HEK293 (cell line): Measurements from ENCODE around the gene NPHP1.

Source experiments
- ATF2 ChIP-seq: fragments of 450-650 bp; formaldehyde crosslinking; IDR thresholded peaks from 2 replicates; pipeline ENCODE4 v1.5.1; 2016; ENCODE audit warnings: missing biosample characterization, missing genetic modification characterization, low read depth
- OVOL3 ChIP-seq: fragments of 450-650 bp; formaldehyde crosslinking; IDR thresholded peaks from 2 replicates; pipeline ENCODE4 v1.5.1; 2016; ENCODE audit warnings: missing biosample characterization, missing genetic modification characterization
- PBX3 ChIP-seq: sonication (generic); formaldehyde crosslinking; IDR thresholded peaks from 2 replicates; pipeline ENCODE4 v1.8.1; 2022; ENCODE audit warnings: mild to moderate bottlenecking, moderate library complexity, missing genetic modification reagents
- ZFHX2 ChIP-seq: fragments of 450-650 bp; formaldehyde crosslinking; conservative IDR thresholded peaks from 2 replicates; pipeline ENCODE4 v1.5.1; 2016; ENCODE audit warnings: missing biosample characterization, missing genetic modification characterization
- ZNF112 ChIP-seq: fragments of 450-650 bp; formaldehyde crosslinking; IDR thresholded peaks from 2 replicates; pipeline ENCODE4 v1.5.0; 2017; ENCODE audit warnings: missing biosample characterization, missing genetic modification characterization
- ZNF175 ChIP-seq: fragments of 450-650 bp; formaldehyde crosslinking; IDR thresholded peaks from 2 replicates; pipeline ENCODE4 v1.5.1; 2016; ENCODE audit warnings: missing biosample characterization, missing genetic modification characterization
- ZNF37A ChIP-seq: fragments of 450-650 bp; IDR thresholded peaks from 2 replicates; pipeline ENCODE4 v1.5.1; 2018; ENCODE audit warnings: missing biosample characterization, missing genetic modification characterization
- ZNF549 ChIP-seq: fragments of 450-650 bp; IDR thresholded peaks from 2 replicates; pipeline ENCODE4 v1.5.1; 2018; ENCODE audit warnings: missing biosample characterization, missing genetic modification characterization, mild to moderate bottlenecking, inconsistent platforms, moderate library complexity
- ZNF561 ChIP-seq: fragments of 450-650 bp; IDR thresholded peaks from 2 replicates; pipeline ENCODE4 v1.5.1; 2018; ENCODE audit warnings: missing biosample characterization, missing genetic modification characterization, borderline replicate concordance
- ZNF629 ChIP-seq: fragments of 450-650 bp; formaldehyde crosslinking; IDR thresholded peaks from 2 replicates; pipeline ENCODE4 v1.5.1; 2017; ENCODE audit warnings: missing biosample characterization, missing genetic modification characterization
- ZNF660 ChIP-seq: fragments of 450-650 bp; IDR thresholded peaks from 2 replicates; pipeline ENCODE4 v1.5.1; 2018; ENCODE audit warnings: missing biosample characterization, mild to moderate bottlenecking, missing genetic modification characterization
- ZNF76 ChIP-seq: fragments of 450-650 bp; formaldehyde crosslinking; IDR thresholded peaks from 2 replicates; pipeline ENCODE4; 2016; ENCODE audit warnings: low read depth, missing biosample characterization, missing genetic modification characterization, borderline replicate concordance
- TF ChIP-seq, protein P1 (sequence below): fragments of 450-650 bp; formaldehyde crosslinking; IDR thresholded peaks from 2 replicates; pipeline ENCODE4 v1.5.1; 2016; ENCODE audit warnings: missing biosample characterization, missing genetic modification characterization

DNA sequence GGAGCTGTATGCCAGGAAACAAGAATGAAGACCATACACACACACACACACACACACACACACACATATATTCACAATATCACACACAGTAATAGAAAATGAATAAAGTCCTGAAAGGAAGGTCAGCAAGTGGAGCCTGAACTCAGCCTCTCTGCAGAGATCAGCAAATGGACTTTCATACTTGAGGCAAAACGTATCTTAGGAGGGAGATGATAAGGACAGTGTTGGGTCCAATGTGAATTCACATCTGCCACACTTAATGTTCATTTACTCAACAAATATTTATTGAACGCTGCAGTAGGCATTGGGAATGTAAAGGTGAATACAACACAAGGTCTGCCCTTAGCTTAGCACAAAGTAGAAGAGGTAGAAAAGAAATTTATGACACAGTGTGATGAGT, 10.3 kb upstream of the NPHP1 start:
- no peak for TF ChIP-seq OVOL3 (tag by site-specific recombination)
- TF ChIP-seq ZNF660 (tag by site-specific recombination): no peak
- no peak for TF ChIP-seq ZNF76 (tag by site-specific recombination)
- no peak for TF ChIP-seq ZFHX2
- no peak for TF ChIP-seq ZNF37A (tag by site-specific recombination)
- no peak for TF ChIP-seq ZNF629 (tag by site-specific recombination)
- TF ChIP-seq, protein P1, sequence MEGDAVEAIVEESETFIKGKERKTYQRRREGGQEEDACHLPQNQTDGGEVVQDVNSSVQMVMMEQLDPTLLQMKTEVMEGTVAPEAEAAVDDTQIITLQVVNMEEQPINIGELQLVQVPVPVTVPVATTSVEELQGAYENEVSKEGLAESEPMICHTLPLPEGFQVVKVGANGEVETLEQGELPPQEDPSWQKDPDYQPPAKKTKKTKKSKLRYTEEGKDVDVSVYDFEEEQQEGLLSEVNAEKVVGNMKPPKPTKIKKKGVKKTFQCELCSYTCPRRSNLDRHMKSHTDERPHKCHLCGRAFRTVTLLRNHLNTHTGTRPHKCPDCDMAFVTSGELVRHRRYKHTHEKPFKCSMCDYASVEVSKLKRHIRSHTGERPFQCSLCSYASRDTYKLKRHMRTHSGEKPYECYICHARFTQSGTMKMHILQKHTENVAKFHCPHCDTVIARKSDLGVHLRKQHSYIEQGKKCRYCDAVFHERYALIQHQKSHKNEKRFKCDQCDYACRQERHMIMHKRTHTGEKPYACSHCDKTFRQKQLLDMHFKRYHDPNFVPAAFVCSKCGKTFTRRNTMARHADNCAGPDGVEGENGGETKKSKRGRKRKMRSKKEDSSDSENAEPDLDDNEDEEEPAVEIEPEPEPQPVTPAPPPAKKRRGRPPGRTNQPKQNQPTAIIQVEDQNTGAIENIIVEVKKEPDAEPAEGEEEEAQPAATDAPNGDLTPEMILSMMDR (tag by site-specific recombination): no peak
- no peak for TF ChIP-seq PBX3
- no peak for TF ChIP-seq ZNF549
- no peak for TF ChIP-seq ZNF561
- no peak for TF ChIP-seq ZNF112
- TF ChIP-seq ATF2 (tag by site-specific recombination): no peak
- no peak for TF ChIP-seq ZNF175 (tag by site-specific recombination)
